Duodenal mucosa (tissue), 2 donors: ENCODE measurements around the gene TECPR2.

Source experiments
- H3K27ac ChIP-seq: one replicate; pipeline ENCODE4 v1.7.0; 2013; ENCODE audit warnings: low read depth, low read length
- H3K27me3 ChIP-seq, 2 donors: one replicate each; pipeline ENCODE4 v1.7.0; 2013; ENCODE audit warnings: low read length in 2 of 2, control low read depth in 1 of 2; ENCODE audit not compliant: insufficient read depth in 2 of 2, control insufficient read depth in 1 of 2
- H3K36me3 ChIP-seq, 2 donors: one replicate each; pipeline ENCODE4 v1.7.0; 2013; ENCODE audit warnings: low read length in 2 of 2, control low read depth in 1 of 2; ENCODE audit not compliant: insufficient read depth in 2 of 2, control insufficient read depth in 1 of 2
- H3K4me1 ChIP-seq, 2 donors: one replicate each; pipeline ENCODE4 v1.7.0; 2013; ENCODE audit warnings: low read length in 2 of 2, control low read depth in 1 of 2; ENCODE audit not compliant: insufficient read depth in 2 of 2, control insufficient read depth in 1 of 2
- H3K4me3 ChIP-seq, 2 donors: one replicate each; pipeline ENCODE4 v1.7.0; 2013; ENCODE audit warnings: low read length in 2 of 2, low read depth in 1 of 2
- H3K9ac ChIP-seq, 2 donors: one replicate each; pipeline ENCODE4 v1.7.0; 2013; ENCODE audit warnings: low read length in 2 of 2, low read depth in 1 of 2
- H3K9me3 ChIP-seq, 2 donors: one replicate each; pipeline ENCODE4 v1.7.0; 2013; ENCODE audit warnings: low read length in 2 of 2, control low read depth in 1 of 2; ENCODE audit not compliant: control insufficient read depth in 1 of 2

Gene TECPR2

DNA sequence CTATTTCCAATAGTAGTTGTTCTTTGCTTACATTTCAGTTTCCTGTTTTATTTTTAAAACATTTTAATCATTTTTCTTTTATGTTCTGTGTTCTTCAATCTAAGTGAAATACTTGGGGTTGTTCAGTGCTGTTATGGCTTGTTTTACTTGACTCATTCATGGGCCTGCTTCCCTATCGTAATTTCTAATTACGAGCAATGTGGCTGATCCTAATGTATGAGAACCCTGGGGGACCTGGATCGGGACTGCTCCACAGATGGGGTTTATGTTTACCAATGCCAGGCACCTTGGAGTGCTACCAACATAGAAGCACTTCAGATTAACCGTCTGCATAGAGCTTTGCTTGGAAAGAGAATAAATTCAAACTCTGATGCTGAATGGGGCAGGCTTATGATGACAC lies 29.8 kb downstream of the TECPR2 start:
- no peaks in the 10 kb centered on the region for H3K27me3 ChIP-seq
- no peak overlapping the region for H3K27ac ChIP-seq
- H3K9ac ChIP-seq = no peak overlapping the region
- H3K4me3 ChIP-seq = no peak overlapping the region
- peaks cover 6 to 7% of the 10 kb centered on the region in 2 donors for H3K4me1 ChIP-seq
- H3K9me3 ChIP-seq = no peaks in the 10 kb centered on the region
- peaks cover 0 to 3% of the 10 kb centered on the region in 2 donors for H3K36me3 ChIP-seq

DNA sequence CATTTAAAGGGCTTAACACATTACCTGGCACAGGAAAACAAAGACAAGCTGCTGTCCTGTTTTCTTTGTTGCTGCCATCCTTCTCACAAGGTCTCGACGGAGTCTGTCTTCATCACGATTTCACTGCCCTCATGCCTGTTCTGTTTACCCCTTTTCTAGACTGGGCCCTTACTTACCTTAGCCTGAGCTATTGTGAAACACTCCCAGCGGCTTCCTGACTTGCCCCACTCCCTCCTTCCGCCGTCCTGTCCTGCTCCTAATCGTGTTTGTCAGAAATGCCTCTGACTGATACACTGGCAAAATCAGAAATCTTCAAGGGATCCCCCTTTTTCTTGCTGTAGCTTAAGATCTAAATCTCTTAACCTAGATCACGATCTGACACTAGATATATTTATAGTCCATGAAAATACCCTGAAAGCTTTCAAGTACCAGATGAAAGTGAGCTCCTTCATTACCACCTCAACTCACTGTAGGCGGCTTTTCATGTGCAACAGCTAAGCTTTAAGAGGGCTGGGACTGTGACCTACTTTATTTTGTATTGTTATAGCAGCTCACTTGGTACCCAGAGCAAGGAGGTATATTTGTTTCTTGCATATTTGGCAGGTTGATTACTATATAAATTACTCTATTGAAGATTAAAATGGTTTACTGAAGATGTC lies 32.1 kb downstream of the TECPR2 start:
- Histone ChIP-seq H3K9ac (no peak overlapping the region), H3K4me1 (peaks cover 6 to 7% of the 10 kb centered on the region in 2 donors), H3K36me3 (peaks cover 0 to 3% of the 10 kb centered on the region in 2 donors), H3K27me3 (no peaks in the 10 kb centered on the region), H3K27ac (no peak overlapping the region), H3K4me3 (no peak overlapping the region), H3K9me3 (peaks cover 0 to 4% of the 10 kb centered on the region in 2 donors)

DNA sequence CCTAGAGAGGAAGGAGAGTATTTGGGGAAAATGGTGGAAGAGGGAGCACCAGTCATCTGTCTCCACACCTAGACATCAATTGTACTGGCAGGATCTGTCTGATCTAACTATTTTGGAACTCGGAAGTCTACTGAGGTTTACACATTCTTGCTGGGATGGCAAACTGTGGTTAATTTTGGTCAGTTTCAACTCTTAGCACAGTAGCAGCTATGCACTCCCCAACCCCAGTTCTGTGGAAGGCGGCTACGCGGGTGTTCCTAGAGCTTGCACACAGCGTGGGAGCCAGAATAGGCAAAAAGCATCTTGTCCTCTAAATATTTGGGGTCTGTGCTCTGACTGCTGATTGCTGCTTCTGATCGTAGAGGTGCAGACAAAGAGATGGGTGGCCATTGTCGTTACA lies 33.8 kb downstream of the TECPR2 start:
- peaks cover 0 to 4% of the 10 kb centered on the region in 2 donors for H3K9me3 ChIP-seq
- no peak overlapping the region for H3K9ac ChIP-seq
- no peak overlapping the region for H3K4me3 ChIP-seq

DNA sequence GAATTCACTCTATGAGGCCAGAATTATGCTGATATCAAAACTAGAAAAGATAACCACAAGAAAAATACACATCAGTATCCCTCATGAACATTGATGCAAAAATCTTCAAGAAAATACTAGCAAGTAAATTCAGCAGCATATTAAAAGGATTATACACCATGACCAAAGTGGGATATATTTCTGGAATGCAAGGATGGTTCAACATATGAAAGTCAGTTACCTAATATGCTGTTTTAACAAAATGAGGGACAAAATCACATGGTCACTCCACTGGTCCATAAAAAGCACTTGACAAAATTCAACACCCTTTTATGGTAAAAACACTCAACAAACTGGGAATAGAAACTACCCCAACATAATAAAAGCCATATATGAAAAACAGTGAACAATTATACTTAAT lies 40.3 kb downstream of the TECPR2 start:
- no peaks in the 10 kb centered on the region for H3K27me3 ChIP-seq
- no peaks in the 10 kb centered on the region for H3K4me1 ChIP-seq
- H3K9me3 ChIP-seq = peaks cover 13 to 18% of the 10 kb centered on the region in 2 donors
- H3K27ac ChIP-seq = no peak overlapping the region
- peaks cover 0 to 3% of the 10 kb centered on the region in 2 donors for H3K36me3 ChIP-seq
- no peak overlapping the region for H3K9ac ChIP-seq
- no peak overlapping the region for H3K4me3 ChIP-seq

More for the DNA sequence above, 33.8 kb downstream of the TECPR2 start:
- Histone ChIP-seq H3K36me3 (peaks cover 0 to 3% of the 10 kb centered on the region in 2 donors), H3K4me1 (peaks cover 3 to 7% of the 10 kb centered on the region in 2 donors), H3K27me3 (no peaks in the 10 kb centered on the region), H3K27ac (no peak overlapping the region)

DNA sequence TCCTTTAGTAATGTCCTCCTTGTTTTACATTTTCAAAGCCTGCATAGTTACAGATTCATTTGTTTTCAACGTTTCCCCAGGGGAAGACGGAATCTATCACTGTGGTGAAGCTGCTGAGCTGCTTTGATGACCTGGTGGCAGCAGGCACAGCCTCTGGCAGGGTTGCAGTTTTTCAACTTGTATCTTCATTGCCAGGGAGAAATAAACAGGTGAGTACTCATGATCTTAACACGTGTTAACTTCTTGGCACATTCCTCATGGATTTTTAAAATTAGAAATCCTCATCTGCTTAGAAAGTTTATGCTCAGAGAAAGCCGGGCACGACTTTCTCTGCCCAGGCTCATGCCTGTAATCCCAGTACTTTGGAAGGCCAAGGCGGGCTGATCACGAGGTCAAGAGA lies 44.5 kb downstream of the TECPR2 start:
- no peak overlapping the region for H3K27ac ChIP-seq
- H3K36me3 ChIP-seq = peaks cover 4 to 8% of the 10 kb centered on the region in 2 donors
- no peak overlapping the region for H3K9ac ChIP-seq
- H3K4me3 ChIP-seq = no peak overlapping the region
- no peaks in the 10 kb centered on the region for H3K4me1 ChIP-seq
- no peaks in the 10 kb centered on the region for H3K27me3 ChIP-seq
- H3K9me3 ChIP-seq = peaks cover 10 to 13% of the 10 kb centered on the region in 2 donors

DNA sequence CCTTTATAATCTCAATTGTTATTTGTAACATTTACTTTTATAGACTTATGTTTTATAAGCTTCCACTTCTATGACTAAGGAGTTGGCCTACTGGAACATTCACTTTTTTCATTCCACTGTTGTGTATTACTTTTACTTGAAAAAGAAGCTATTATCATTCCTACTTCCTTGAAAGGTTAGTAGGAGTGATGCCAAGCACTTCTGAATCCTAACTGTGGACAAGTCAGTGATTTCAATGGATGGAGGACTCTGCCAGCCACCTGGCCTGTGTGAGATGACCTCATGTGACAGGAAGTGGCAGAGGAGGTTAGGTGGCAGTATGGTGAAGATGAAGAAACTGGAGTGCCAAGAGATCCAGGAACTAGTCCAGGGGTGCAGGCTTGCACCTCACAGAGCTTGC lies 46.0 kb downstream of the TECPR2 start:
- Histone ChIP-seq H3K9me3 (no peaks in the 10 kb centered on the region), H3K36me3 (peaks cover 4 to 8% of the 10 kb centered on the region in 2 donors), H3K4me3 (no peak overlapping the region), H3K27me3 (no peaks in the 10 kb centered on the region), H3K9ac (no peak overlapping the region), H3K27ac (no peak overlapping the region), H3K4me1 (no peaks in the 10 kb centered on the region)

DNA sequence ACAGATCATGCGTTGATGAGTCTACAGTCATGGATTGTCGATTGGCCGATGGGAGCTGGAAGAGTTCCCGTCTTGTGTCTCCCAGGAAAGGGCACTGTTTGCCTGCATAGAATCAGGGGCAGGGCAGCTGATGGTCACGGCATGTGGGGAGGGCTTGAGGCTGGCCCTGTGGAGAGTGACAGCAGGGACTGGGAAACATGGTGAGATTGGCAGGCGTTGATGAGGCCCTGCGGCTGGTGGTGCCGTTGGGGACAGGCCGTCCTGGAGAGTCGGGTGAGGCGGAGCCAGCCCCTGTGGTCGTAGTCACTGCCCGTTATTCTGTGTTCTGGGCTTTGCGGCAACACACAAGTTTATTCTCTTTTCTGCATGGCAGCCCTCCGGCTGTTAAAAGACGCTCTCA lies 52.9 kb downstream of the TECPR2 start:
- Histone ChIP-seq H3K9me3 (no peaks in the 10 kb centered on the region), H3K4me1 (no peaks in the 10 kb centered on the region), H3K4me3 (no peak overlapping the region), H3K36me3 (peaks cover 4 to 17% of the 10 kb centered on the region in 2 donors), H3K27ac (no peak overlapping the region), H3K9ac (no peak overlapping the region), H3K27me3 (no peaks in the 10 kb centered on the region)

DNA sequence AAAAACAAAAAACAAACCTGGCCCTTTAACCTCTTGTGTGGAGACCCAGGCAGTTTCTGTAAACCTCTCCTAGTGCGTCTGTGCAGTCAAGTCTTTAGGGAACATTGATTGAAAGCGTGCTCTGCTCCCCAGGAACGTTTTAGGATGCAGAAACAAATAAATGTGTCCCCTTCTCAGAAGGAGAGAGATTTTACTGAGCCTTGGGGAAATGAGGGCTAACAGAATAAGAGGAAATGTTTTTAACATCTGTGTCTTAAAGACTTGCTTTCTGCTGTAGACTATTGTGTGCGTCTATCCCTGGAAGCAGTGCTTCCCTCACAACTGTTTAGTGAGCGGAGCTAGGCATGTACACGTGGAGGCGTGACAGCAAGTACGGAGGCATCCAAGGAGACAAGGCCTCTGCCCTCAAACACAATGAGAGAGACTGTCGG lies 54.3 kb downstream of the TECPR2 start:
- Histone ChIP-seq H3K27ac (no peak overlapping the region), H3K27me3 (no peaks in the 10 kb centered on the region), H3K9ac (no peak overlapping the region), H3K36me3 (peaks cover 4 to 17% of the 10 kb centered on the region in 2 donors), H3K9me3 (no peaks in the 10 kb centered on the region), H3K4me1 (no peaks in the 10 kb centered on the region), H3K4me3 (no peak overlapping the region)

DNA sequence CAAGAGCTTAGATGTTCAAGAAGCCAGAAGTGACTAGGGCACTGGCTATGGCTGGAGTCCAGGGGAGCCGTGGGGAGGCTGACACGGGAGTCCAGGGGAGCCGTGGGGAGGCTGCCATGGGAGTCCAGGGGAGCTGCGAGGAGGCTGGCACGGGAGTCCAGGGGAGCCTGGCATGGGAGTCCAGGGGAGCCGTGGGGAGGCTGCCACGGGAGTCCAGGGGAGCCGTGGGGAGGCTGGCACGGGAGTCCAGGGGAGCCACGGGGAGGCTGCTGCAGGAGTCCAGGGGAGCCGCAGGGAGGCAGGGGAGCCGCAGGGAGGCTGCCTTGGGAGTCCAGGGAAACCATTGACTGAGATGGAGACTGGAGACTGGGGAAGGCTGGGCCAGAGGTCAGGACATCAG lies 54.9 kb downstream of the TECPR2 start:
- H3K4me1 ChIP-seq = no peaks in the 10 kb centered on the region
- peaks cover 4 to 17% of the 10 kb centered on the region in 2 donors for H3K36me3 ChIP-seq
- no peak overlapping the region for H3K9ac ChIP-seq
- H3K4me3 ChIP-seq = no peak overlapping the region
- H3K27ac ChIP-seq = no peak overlapping the region
- no peaks in the 10 kb centered on the region for H3K27me3 ChIP-seq
- no peaks in the 10 kb centered on the region for H3K9me3 ChIP-seq

DNA sequence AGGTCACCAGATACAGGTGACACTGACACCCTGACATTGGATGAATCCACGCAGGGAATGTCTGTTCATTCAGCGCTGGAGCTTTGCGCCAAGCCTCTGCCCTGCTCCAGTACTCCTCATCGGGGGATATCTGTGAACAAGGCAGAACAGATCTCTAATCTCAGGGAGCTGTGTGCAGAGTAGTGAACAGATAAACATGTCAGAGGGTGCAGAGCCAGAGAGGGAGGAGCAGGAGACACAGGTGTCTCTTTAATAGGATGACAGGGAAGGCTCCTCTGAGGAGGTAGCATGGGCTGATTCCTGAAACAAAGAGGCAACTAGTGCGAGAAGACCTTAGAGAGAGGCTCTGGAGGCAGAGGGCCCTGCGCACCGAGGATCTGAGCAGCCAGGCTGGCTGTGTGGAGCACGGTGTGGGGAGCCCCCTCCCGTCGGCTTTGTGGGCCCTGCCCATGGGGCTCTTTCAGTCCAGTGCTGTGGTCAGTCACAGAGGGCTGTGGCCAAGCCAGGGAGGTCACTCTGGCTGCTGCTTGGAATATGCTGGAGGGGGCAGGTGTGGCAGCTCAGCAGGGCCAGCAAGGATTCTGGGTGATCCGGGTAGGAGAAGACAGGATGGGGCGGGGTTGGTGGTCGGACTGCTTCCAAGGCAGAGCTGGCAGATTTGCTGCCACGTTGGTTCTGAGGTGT lies 55.6 kb downstream of the TECPR2 start:
- Histone ChIP-seq H3K27ac (no peak overlapping the region), H3K9ac (no peak overlapping the region)

More for the DNA sequence above, 55.6 kb downstream of the TECPR2 start:
- Histone ChIP-seq H3K4me3 (no peak overlapping the region), H3K4me1 (no peaks in the 10 kb centered on the region), H3K9me3 (no peaks in the 10 kb centered on the region), H3K27me3 (no peaks in the 10 kb centered on the region), H3K36me3 (peaks cover 4 to 17% of the 10 kb centered on the region in 2 donors)
